HCT116 (cell line): ENCODE measurements around the gene RBPMS2. TPM values are rescaled to one million over a fixed set of nuclear protein-coding genes. Genes with fewer than 3 reads are reported as not detected.

Experiments used
- ATAC-seq: fragments of 200-7000 bp; cut with Tn5 transposase; 2 replicates; pipeline ENCODE4 v1.9.1; 2020; ENCODE audit warnings: mild to moderate bottlenecking, moderate library complexity
- BruUV-seq: library from RNA; stranded (reverse); fragments of 400-500 nt; replicated peaks from 2 replicates; lab custom pipeline; 2021; lab: Mats Ljungman, UMichigan
- CTCF ChIA-PET: fragments of 300-600 bp; sonication (Branson Sonifier 250); formaldehyde crosslinking; loops from one replicate; lab custom pipeline; 2021; ENCODE audit warnings: antibody characterized with exemption; lab: Charles Lee
- POLR2A ChIA-PET: fragments of 300-600, 350-600 bp; sonication (Branson Sonifier 250); formaldehyde crosslinking; loops from one replicate; lab custom pipeline; 2021; ENCODE audit warnings: antibody characterized with exemption; lab: Charles Lee
- RAD21 ChIA-PET, 2 experiments: fragments of 300-600 bp; sonication (Branson Sonifier 250); formaldehyde crosslinking; loops; one replicate each; lab custom pipeline; 2023; ENCODE audit warnings: low total read pairs in 2 of 2; ENCODE audit not compliant: uncharacterized antibody in 2 of 2, unreplicated experiment in 2 of 2, low non-redundant PET in 1 of 2; lab: Charles Lee
- DNase-seq: peaks from one replicate; pipeline ENCODE4 v3.0.0-alpha.2; 2010; ENCODE audit warnings: low read depth, low spot score
- H2AFZ ChIP-seq: fragments of 200-600 bp; shearing (Covaris generic), sonication (generic); 2 replicates; pipeline ENCODE4 v1.6.1; 2017; ENCODE audit warnings: low read depth, mixed run types, mixed read lengths, antibody characterized with exemption, low read length; ENCODE audit not compliant: poor library complexity, severe bottlenecking
- H3K27ac ChIP-seq: 2 replicates; pipeline ENCODE4 v1.5.1; 2012; ENCODE audit warnings: low read depth, low read length
- H3K27me3 ChIP-seq: fragments of 200-600 bp; sonication (generic); 2 replicates; pipeline ENCODE4 v1.6.1; 2016; ENCODE audit warnings: mixed run types, low read length, mixed read lengths; ENCODE audit not compliant: insufficient read depth
- H3K36me3 ChIP-seq, 2 experiments: fragments of 200-500 bp in 1 of 2; fragments of 200-600 bp in 1 of 2; sonication (Bioruptor generic) in 1 of 2; sonication (generic) in 1 of 2; 2 replicates each; pipeline versions ENCODE4 v1.5.1 to v1.6.1; 2014 to 2016; ENCODE audit warnings: low read length in 2 of 2, inconsistent platforms in 1 of 2, mixed read lengths in 1 of 2, mixed run types in 1 of 2; ENCODE audit not compliant: insufficient read depth in 2 of 2, control insufficient read depth in 1 of 2
- H3K4me1 ChIP-seq, 2 experiments: fragments of 200-600 bp in 1 of 2; sonication (generic) in 1 of 2; 2 replicates each; pipeline versions ENCODE4 v1.5.1 to v1.6.1; 2012 to 2017; ENCODE audit warnings: low read length in 2 of 2, inconsistent platforms in 1 of 2, mild to moderate bottlenecking in 1 of 2, mixed read lengths in 1 of 2, mixed run types in 1 of 2, moderate library complexity in 1 of 2; ENCODE audit not compliant: insufficient read depth in 2 of 2, control insufficient read depth in 1 of 2
- H3K4me2 ChIP-seq: fragments of 200-600 bp; sonication (generic); 2 replicates; pipeline ENCODE4 v1.6.1; 2017; ENCODE audit warnings: mixed run types, low read length, mixed read lengths
- H3K4me3 ChIP-seq, 2 experiments: fragments of 200-600 bp in 1 of 2; sonication (generic) in 1 of 2; replicated peaks in 1 of 2; 2 replicates each; pipeline ENCODE4 v1.5.1; 2011 to 2016; ENCODE audit warnings: low read length in 2 of 2, control low read depth in 1 of 2, low read depth in 1 of 2, mild to moderate bottlenecking in 1 of 2, mixed read lengths in 1 of 2, mixed run types in 1 of 2
- H3K79me2 ChIP-seq: fragments of 200-600 bp; sonication (generic); 2 replicates; pipeline ENCODE4 v1.6.1; 2017; ENCODE audit warnings: mild to moderate bottlenecking, mixed run types, low read length, moderate library complexity, mixed read lengths; ENCODE audit not compliant: insufficient read depth
- H3K9ac ChIP-seq: fragments of 200-600 bp; sonication (generic); 2 replicates; pipeline ENCODE4 v1.6.1; 2016; ENCODE audit warnings: low read length, mixed read lengths
- H3K9me2 ChIP-seq: fragments of 200-600 bp; sonication (generic), shearing (Covaris generic); 2 replicates; pipeline ENCODE4 v1.6.1; 2017; ENCODE audit warnings: mixed run types, mild to moderate bottlenecking, moderate library complexity; ENCODE audit not compliant: insufficient read depth
- H3K9me3 ChIP-seq, 2 experiments: fragments of 200-500 bp in 1 of 2; fragments of 200-600 bp in 1 of 2; sonication (Bioruptor generic) in 1 of 2; sonication (generic) in 1 of 2; 2 replicates each; pipeline ENCODE4 v1.6.1; 2014 to 2017; ENCODE audit warnings: low read length in 2 of 2, mixed read lengths in 2 of 2, inconsistent platforms in 1 of 2, low read depth in 1 of 2, mild to moderate bottlenecking in 1 of 2, mixed run types in 1 of 2, moderate library complexity in 1 of 2; ENCODE audit not compliant: control insufficient read depth in 1 of 2, insufficient read depth in 1 of 2
- H4K20me1 ChIP-seq: fragments of 200-600 bp; sonication (generic), shearing (Covaris generic); 2 replicates; pipeline ENCODE4 v1.6.1; 2017; ENCODE audit warnings: mixed run types, mild to moderate bottlenecking, moderate library complexity; ENCODE audit not compliant: insufficient read depth
- CBX3 ChIP-seq: IDR thresholded peaks from 2 replicates; pipeline ENCODE4 v1.6.1; 2012; ENCODE audit warnings: low read depth
- CEBPB ChIP-seq: IDR thresholded peaks from 2 replicates; pipeline ENCODE4 v1.6.1; 2012; ENCODE audit warnings: low read depth
- EZH2 ChIP-seq: fragments of 200-600 bp; sonication (generic); IDR thresholded peaks from 2 replicates; pipeline ENCODE4 v1.6.1; 2017; ENCODE audit warnings: antibody characterized with exemption, mixed run types
- FOSL1 ChIP-seq: IDR thresholded peaks from 2 replicates; pipeline ENCODE4 v1.6.1; 2012; ENCODE audit warnings: low read depth
- JUND ChIP-seq: IDR thresholded peaks from 2 replicates; pipeline ENCODE4 v1.6.1; 2012
- REST ChIP-seq: IDR thresholded peaks from 2 replicates; pipeline ENCODE4 v1.6.1; 2012; ENCODE audit warnings: low read depth
- SIN3A ChIP-seq: IDR thresholded peaks from 2 replicates; pipeline ENCODE4 v1.6.1; 2012; ENCODE audit warnings: low read depth
- SRF ChIP-seq: IDR thresholded peaks from 2 replicates; pipeline ENCODE4 v1.6.1; 2012; ENCODE audit warnings: low read depth
- YY1 ChIP-seq: IDR thresholded peaks from 2 replicates; pipeline ENCODE4 v1.6.1; 2011; ENCODE audit warnings: low read length, low read depth, moderate library complexity, mild to moderate bottlenecking; ENCODE audit not compliant: insufficient replicate concordance; ENCODE audit errors: extremely low read depth
- ZBTB33 ChIP-seq: IDR thresholded peaks from 2 replicates; pipeline ENCODE4 v1.6.1; 2011; ENCODE audit warnings: mild to moderate bottlenecking, low read length, moderate library complexity; ENCODE audit not compliant: insufficient replicate concordance; ENCODE audit errors: extremely low read depth
- ZNF274 ChIP-seq: fragments of 200-500 bp; sonication (Bioruptor generic); IDR thresholded peaks from 2 replicates; pipeline ENCODE4 v1.6.1; 2014; ENCODE audit warnings: mild to moderate bottlenecking, low read depth, low read length, inconsistent platforms
- intact Hi-C: fragments of 100-400 bp; cut with micrococcal nuclease; formaldehyde crosslinking; loops from 2 replicates; pipeline ENCODE4 v1.10.0; 2022
- total RNA-seq: library from RNA; stranded (reverse); gene quantifications from one replicate; pipeline ENCODE4 v1.2.1, GENCODE V29; 2021; ENCODE audit not compliant: unreplicated experiment
- TF ChIP-seq, protein P1 (sequence below): IDR thresholded peaks from 2 replicates; pipeline ENCODE4 v1.6.1; 2012
- TF ChIP-seq, protein P2 (sequence below), 3 experiments: fragments of 200-600 bp in 1 of 3; sonication (generic) in 1 of 3; IDR thresholded peaks in 2 of 3; conservative IDR thresholded peaks in 1 of 3; 2 replicates each; pipeline ENCODE4 v1.5.1; 2012 to 2017; ENCODE audit warnings: low read depth in 2 of 3, low read length in 2 of 3, antibody characterized with exemption in 1 of 3, borderline replicate concordance in 1 of 3, control low read depth in 1 of 3, mild to moderate bottlenecking in 1 of 3, mixed read lengths in 1 of 3, mixed run types in 1 of 3, moderate library complexity in 1 of 3; ENCODE audit not compliant: insufficient read depth in 1 of 3

Gene RBPMS2
- total RNA-seq, 1 experiment from 2014 or later = 11.6 TPM

GRCh38 chr15:64806509-64806908, 31.1 kb upstream of the RBPMS2 start:
- H4K20me1 ChIP-seq = no peaks in the 10 kb centered on the region
- peaks cover 6 to 14% of the 10 kb centered on the region in 2 experiments for H3K4me1 ChIP-seq
- H3K27me3 ChIP-seq = no peaks in the 10 kb centered on the region
- H3K9me3 ChIP-seq = no peaks in the 10 kb centered on the region
- ChIA-PET RAD21 (no interaction called here), CTCF (no interaction called here), POLR2A (no interaction called here)
- H3K79me2 ChIP-seq = no peaks in the 10 kb centered on the region
- no peak overlapping the region for H2AFZ ChIP-seq
- BruUV-seq = no TSS peak
- H3K27ac ChIP-seq = no peak overlapping the region
- H3K4me2 ChIP-seq = no peak overlapping the region
- DNase-seq (no peak), ATAC-seq (no peak)
- no peak overlapping the region for H3K4me3 ChIP-seq
- H3K9ac ChIP-seq = no peak overlapping the region
- no peaks in the 10 kb centered on the region for H3K36me3 ChIP-seq
- TF ChIP-seq JUND = no peak
- TF ChIP-seq CBX3 = no peak
- TF ChIP-seq ZBTB33 = no peak
- intact Hi-C loops = no loop called here
- H3K9me2 ChIP-seq = no peaks in the 10 kb centered on the region

GRCh38 chr15:64804619-64805018, 29.2 kb upstream of the RBPMS2 start:
- no peak overlapping the region for H2AFZ ChIP-seq
- DNase-seq (no peak), ATAC-seq (no peak)
- no TSS peak for BruUV-seq
- no peak overlapping the region for H3K27ac ChIP-seq
- no peaks in the 10 kb centered on the region for H3K9me2 ChIP-seq
- no peak overlapping the region for H3K9ac ChIP-seq
- intact Hi-C loops = no loop called here
- no peaks in the 10 kb centered on the region for H3K27me3 ChIP-seq
- no peaks in the 10 kb centered on the region for H4K20me1 ChIP-seq
- H3K9me3 ChIP-seq = no peaks in the 10 kb centered on the region
- no peaks in the 10 kb centered on the region for H3K36me3 ChIP-seq
- H3K4me3 ChIP-seq = no peak overlapping the region
- CTCF ChIA-PET = interaction anchor here (1.2 to 1.4 kb wide), 2 partner anchors 73 to 76 kb away, joined by 3 to 4 read pairs; no protein-coding TSS in a partner anchor
- POLR2A ChIA-PET = no interaction called here
- H3K4me1 ChIP-seq = peaks cover 9 to 21% of the 10 kb centered on the region in 2 experiments
- H3K79me2 ChIP-seq = no peaks in the 10 kb centered on the region
- H3K4me2 ChIP-seq = no peak overlapping the region
- RAD21 ChIA-PET = no interaction called here
- TF ChIP-seq YY1 (no peak), CBX3 (no peak), SIN3A (no peak), SRF (no peak), EZH2 (no peak), FOSL1 (no peak), ZNF274 (no peak), REST (no peak), JUND (no peak), CEBPB (no peak)
- TF ChIP-seq, protein P1, sequence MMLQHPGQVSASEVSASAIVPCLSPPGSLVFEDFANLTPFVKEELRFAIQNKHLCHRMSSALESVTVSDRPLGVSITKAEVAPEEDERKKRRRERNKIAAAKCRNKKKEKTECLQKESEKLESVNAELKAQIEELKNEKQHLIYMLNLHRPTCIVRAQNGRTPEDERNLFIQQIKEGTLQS = no peak
- TF ChIP-seq, protein P2, sequence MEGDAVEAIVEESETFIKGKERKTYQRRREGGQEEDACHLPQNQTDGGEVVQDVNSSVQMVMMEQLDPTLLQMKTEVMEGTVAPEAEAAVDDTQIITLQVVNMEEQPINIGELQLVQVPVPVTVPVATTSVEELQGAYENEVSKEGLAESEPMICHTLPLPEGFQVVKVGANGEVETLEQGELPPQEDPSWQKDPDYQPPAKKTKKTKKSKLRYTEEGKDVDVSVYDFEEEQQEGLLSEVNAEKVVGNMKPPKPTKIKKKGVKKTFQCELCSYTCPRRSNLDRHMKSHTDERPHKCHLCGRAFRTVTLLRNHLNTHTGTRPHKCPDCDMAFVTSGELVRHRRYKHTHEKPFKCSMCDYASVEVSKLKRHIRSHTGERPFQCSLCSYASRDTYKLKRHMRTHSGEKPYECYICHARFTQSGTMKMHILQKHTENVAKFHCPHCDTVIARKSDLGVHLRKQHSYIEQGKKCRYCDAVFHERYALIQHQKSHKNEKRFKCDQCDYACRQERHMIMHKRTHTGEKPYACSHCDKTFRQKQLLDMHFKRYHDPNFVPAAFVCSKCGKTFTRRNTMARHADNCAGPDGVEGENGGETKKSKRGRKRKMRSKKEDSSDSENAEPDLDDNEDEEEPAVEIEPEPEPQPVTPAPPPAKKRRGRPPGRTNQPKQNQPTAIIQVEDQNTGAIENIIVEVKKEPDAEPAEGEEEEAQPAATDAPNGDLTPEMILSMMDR (IDR thresholded peaks at IDR 0.05 in 2 of 3, conservative IDR thresholded peaks at IDR 0.05 in 1 of 3; ENCODE audit: borderline replicate concordance in 1 of 3, insufficient read depth in 1 of 3, low read depth in 2 of 3, low read length in 2 of 3) = no peak
